A549 (cell line): Measurements from ENCODE around the gene IL36B. TPM values are rescaled to one million over a fixed set of nuclear protein-coding genes. Genes with fewer than 3 reads are reported as not detected.

Experiments used
- ATAC-seq, 2 experiments: fragments of 200-7000 bp in 1 of 2; fragments of >200 bp in 1 of 2; cut with Nextera tagmentation in 1 of 2; cut with Tn5 transposase in 1 of 2; 3 replicates each; pipeline versions ENCODE4 v1.8.0 to v1.9.1; 2018 to 2020; ENCODE audit warnings: mild to moderate bottlenecking in 1 of 2, moderate library complexity in 1 of 2
- CTCF ChIA-PET: fragments of 300-600 bp; sonication (Branson Sonifier 250); formaldehyde crosslinking; extraction: SDS; loops from one replicate; lab custom pipeline; 2021; ENCODE audit warnings: antibody characterized with exemption, inconsistent platforms; lab: Yijun Ruan, JAX
- POLR2A ChIA-PET: fragments of 350-600 bp; formaldehyde crosslinking; extraction: SDS; loops from one replicate; lab custom pipeline; 2021; ENCODE audit warnings: antibody characterized with exemption, inconsistent platforms; lab: Yijun Ruan, JAX
- DNase-seq, 2 experiments: peaks; one replicate each; pipeline versions ENCODE4 v3.0.0 to v3.0.0-alpha.2; 2011 to 2016; ENCODE audit warnings: low read depth in 1 of 2, low spot score in 1 of 2
- FAIRE-seq: peaks from 2 replicates; lab custom pipeline; 2011; peaks lifted over from hg19 to GRCh38; lab: Jason Lieb, UNC
- H3K27ac ChIP-seq, 2 experiments: fragments of >200 bp; sonication (Bioruptor Twin); formaldehyde crosslinking; 3 replicates each; pipeline ENCODE4 v1.5.1; 2016 to 2017
- H3K4me1 ChIP-seq: fragments of >200 bp; sonication (Bioruptor Twin); formaldehyde crosslinking; 3 replicates; pipeline ENCODE4 v1.6.1; 2016
- H3K4me2 ChIP-seq: fragments of >200 bp; sonication (Bioruptor Twin); formaldehyde crosslinking; 3 replicates; pipeline ENCODE4 v1.6.1; 2016
- H3K4me3 ChIP-seq: fragments of >200 bp; sonication (Bioruptor Twin); formaldehyde crosslinking; 3 replicates; pipeline ENCODE4 v1.5.1; 2016
- H3K9me3 ChIP-seq: fragments of >200 bp; sonication (Bioruptor Twin); formaldehyde crosslinking; 3 replicates; pipeline ENCODE4 v1.6.1; 2016
- CHD2 ChIP-seq: fragments of 150-350 bp; IDR thresholded peaks from 2 replicates; pipeline ENCODE4 v1.6.1; 2014; ENCODE audit warnings: low read length; ENCODE audit not compliant: partially characterized antibody
- EP300 ChIP-seq, 2 experiments: fragments of >200 bp; sonication (Bioruptor Twin); formaldehyde crosslinking; IDR thresholded peaks; 2 replicates in 1 of 2; 3 replicates in 1 of 2; pipeline ENCODE4 v1.6.1; 2016 to 2017
- FOSB ChIP-seq: fragments of 250-450 bp; sonication (Bioruptor Pico); IDR thresholded peaks from 2 replicates; pipeline ENCODE4 v1.5.0; 2020; ENCODE audit warnings: mild to moderate bottlenecking, moderate library complexity
- FOSL2 ChIP-seq, 2 experiments: fragments of 450-650 bp in 1 of 2; fragments of >200 bp in 1 of 2; sonication (Bioruptor Twin) in 1 of 2; formaldehyde crosslinking; IDR thresholded peaks; 2 replicates each; pipeline versions ENCODE4 v1.5.0 to v1.6.1; 2016 to 2020; ENCODE audit warnings: mild to moderate bottlenecking in 1 of 2, moderate library complexity in 1 of 2
- FOXS1 ChIP-seq: fragments of 250-450 bp; sonication (Bioruptor Pico); IDR thresholded peaks from 2 replicates; pipeline ENCODE4 v1.5.0; 2020; ENCODE audit warnings: mild to moderate bottlenecking, moderate library complexity
- GATA3 ChIP-seq: IDR thresholded peaks from 2 replicates; pipeline ENCODE4 v1.6.1; 2012; ENCODE audit warnings: borderline replicate concordance
- HES2 ChIP-seq: fragments of >200 bp; sonication (Bioruptor Twin); formaldehyde crosslinking; IDR thresholded peaks from 2 replicates; pipeline ENCODE4 v1.6.1; 2016
- HOXA7 ChIP-seq: fragments of 250-450 bp; sonication (Bioruptor Pico); IDR thresholded peaks from 2 replicates; pipeline ENCODE4 v1.5.0; 2020; ENCODE audit warnings: mild to moderate bottlenecking, moderate library complexity
- HOXB5 ChIP-seq: fragments of 250-450 bp; sonication (Bioruptor Pico); IDR thresholded peaks from 2 replicates; pipeline ENCODE4 v1.5.0; 2020; ENCODE audit warnings: mild to moderate bottlenecking, moderate library complexity
- JUN ChIP-seq, 2 experiments: fragments of >200 bp; sonication (Bioruptor Twin); formaldehyde crosslinking; IDR thresholded peaks; 2 replicates in 1 of 2; 3 replicates in 1 of 2; pipeline ENCODE4 v1.6.1; 2016 to 2017
- MAZ ChIP-seq: fragments of 150-350 bp; IDR thresholded peaks from 2 replicates; pipeline ENCODE4 v1.6.1; 2014; ENCODE audit warnings: antibody characterized with exemption, low read depth, low read length, borderline replicate concordance
- RAD21 ChIP-seq, 2 experiments: fragments of >200 bp in 1 of 2; sonication (Bioruptor Twin) in 1 of 2; formaldehyde crosslinking in 1 of 2; IDR thresholded peaks in 1 of 2; conservative IDR thresholded peaks in 1 of 2; 2 replicates in 1 of 2; 3 replicates in 1 of 2; pipeline ENCODE4 v1.6.1; 2012 to 2018; ENCODE audit warnings: inconsistent platforms in 1 of 2
- RNF2 ChIP-seq: fragments of 200-600 bp; sonication (generic); IDR thresholded peaks from 2 replicates; pipeline ENCODE4 v1.6.1; 2016; ENCODE audit warnings: low read depth, mild to moderate bottlenecking, antibody characterized with exemption, moderate library complexity, borderline replicate concordance
- TP53 ChIP-seq: fragments of 250-450 bp; sonication (Bioruptor Pico); IDR thresholded peaks from 2 replicates; pipeline ENCODE4 v1.5.0; 2021; ENCODE audit warnings: mild to moderate bottlenecking, moderate library complexity
- WGBS: methylation state at CpG from one replicate; pipeline ENCODE4 v1.1.6; 2017; ENCODE audit errors: missing lambda C conversion rate; 5-methylcytosine and 5-hydroxymethylcytosine counted together
- polyA plus RNA-seq, 4 experiments: library from polyadenylated mRNA; depleted of rRNA in 3 of 4; stranded (reverse); fragments of >200 nt; fragmentation: RNase III in 1 of 4; extraction: RNeasy Plus Mini Kit Qiagen cat#74134 plus additional on column Dnase treatment in 1 of 4; gene quantifications; 2 replicates in 3 of 4; 3 replicates in 1 of 4; pipeline ENCODE4 v1.2.3, GENCODE V29; 2011 to 2017
- TF ChIP-seq, protein P1 (sequence below): fragments of 250-450 bp; sonication (Bioruptor Pico); IDR thresholded peaks from 2 replicates; pipeline ENCODE4 v1.5.0; 2020; ENCODE audit warnings: low read depth, mild to moderate bottlenecking, moderate library complexity
- TF ChIP-seq, protein P2 (sequence below): fragments of >200 bp; sonication (Bioruptor Twin); formaldehyde crosslinking; IDR thresholded peaks from 3 replicates; pipeline ENCODE4 v1.6.1; 2016

IL36B gene
- polyA plus RNA-seq, 2 of the 4 experiments (the other 2 are of a cell fraction) = not detected

GRCh38 chr2:113053666-113054065, 999 bp upstream of the IL36B start:
- H3K9me3 ChIP-seq = peaks cover 22% of the 10 kb centered on the region
- ATAC-seq (no peak), FAIRE-seq (no peak), DNase-seq (no peak)
- H3K4me3 ChIP-seq = no peak overlapping the region
- POLR2A ChIA-PET = no interaction called here
- TF ChIP-seq EP300 (IDR thresholded peaks at IDR 0.05) (no peak), JUN (IDR thresholded peaks at IDR 0.05) (no peak), FOSB (CRISPR knock-in tag) (no peak), CHD2 (no peak), HES2 (no peak), RNF2 (no peak), GATA3 (no peak), TP53 (CRISPR knock-in tag) (no peak), FOXS1 (CRISPR knock-in tag) (no peak), HOXA7 (CRISPR knock-in tag) (no peak), HOXB5 (CRISPR knock-in tag) (no peak)
- TF ChIP-seq, protein P1, sequence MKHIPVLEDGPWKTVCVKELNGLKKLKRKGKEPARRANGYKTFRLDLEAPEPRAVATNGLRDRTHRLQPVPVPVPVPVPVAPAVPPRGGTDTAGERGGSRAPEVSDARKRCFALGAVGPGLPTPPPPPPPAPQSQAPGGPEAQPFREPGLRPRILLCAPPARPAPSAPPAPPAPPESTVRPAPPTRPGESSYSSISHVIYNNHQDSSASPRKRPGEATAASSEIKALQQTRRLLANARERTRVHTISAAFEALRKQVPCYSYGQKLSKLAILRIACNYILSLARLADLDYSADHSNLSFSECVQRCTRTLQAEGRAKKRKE (CRISPR knock-in tag) = no peak
- no peaks in the 10 kb centered on the region for H3K4me1 ChIP-seq
- CTCF ChIA-PET = no interaction called here
- no peak overlapping the region for H3K4me2 ChIP-seq
- no peak overlapping the region for H3K27ac ChIP-seq
- WGBS = 8% methylated on average over 3 of the region's 3 CpGs

GRCh38 chr2:113050921-113051895, 1.5 kb downstream of the IL36B start:
- CTCF ChIA-PET = interaction anchor here (0.8 to 1.7 kb wide), 4 partner anchors 25 to 339 kb away, joined by 3 to 4 read pairs (median 4); no protein-coding TSS in a partner anchor
- 79% methylated on average over 36 of the region's 38 CpGs for WGBS

DNA sequence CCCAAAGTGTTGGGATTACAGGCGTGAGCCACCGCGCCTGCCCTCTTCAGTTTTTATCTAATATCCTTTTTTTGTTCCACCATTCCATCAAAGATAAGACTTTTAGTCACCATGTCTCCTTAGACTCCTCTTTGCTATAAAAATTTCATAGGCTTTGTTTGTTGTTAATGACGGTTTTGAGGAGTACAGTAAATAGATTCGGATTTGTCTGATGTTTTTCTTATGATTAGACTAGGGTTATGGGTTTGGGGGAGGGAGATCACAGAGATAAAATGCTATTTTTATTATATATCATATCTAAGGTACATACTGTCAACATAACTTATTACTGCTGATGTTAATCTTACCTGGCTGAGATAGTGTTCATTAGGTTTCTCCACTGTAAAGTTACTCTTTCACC, 6.2 kb downstream of the IL36B start:
- Histone ChIP-seq H3K4me2 (no peak overlapping the region), H3K27ac (no peak overlapping the region), H3K4me3 (no peak overlapping the region), H3K9me3 (peaks cover 3% of the 10 kb centered on the region; the same call in 1 of the 3 replicates), H3K4me1 (no peaks in the 10 kb centered on the region)
- FAIRE-seq = no peak
- ChIA-PET CTCF (no interaction called here), POLR2A (no interaction called here)
- DNase-seq = no peak
- no peak for ATAC-seq
- WGBS = 51% methylated on average over 5 of the region's 5 CpGs
- TF ChIP-seq, protein P2, sequence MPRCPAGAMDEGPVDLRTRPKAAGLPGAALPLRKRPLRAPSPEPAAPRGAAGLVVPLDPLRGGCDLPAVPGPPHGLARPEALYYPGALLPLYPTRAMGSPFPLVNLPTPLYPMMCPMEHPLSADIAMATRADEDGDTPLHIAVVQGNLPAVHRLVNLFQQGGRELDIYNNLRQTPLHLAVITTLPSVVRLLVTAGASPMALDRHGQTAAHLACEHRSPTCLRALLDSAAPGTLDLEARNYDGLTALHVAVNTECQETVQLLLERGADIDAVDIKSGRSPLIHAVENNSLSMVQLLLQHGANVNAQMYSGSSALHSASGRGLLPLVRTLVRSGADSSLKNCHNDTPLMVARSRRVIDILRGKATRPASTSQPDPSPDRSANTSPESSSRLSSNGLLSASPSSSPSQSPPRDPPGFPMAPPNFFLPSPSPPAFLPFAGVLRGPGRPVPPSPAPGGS = no peak
- no peak for TF ChIP-seq MAZ
- TF ChIP-seq CHD2 = no peak

More at GRCh38 chr2:113050921-113051895, 1.5 kb downstream of the IL36B start:
- POLR2A ChIA-PET = no interaction called here
- ATAC-seq = no peak; a peak in 1 of 6 replicates
- TF ChIP-seq RAD21 (conservative IDR thresholded peaks at IDR 0.05 in 1 of 2, IDR thresholded peaks at IDR 0.05 in 1 of 2) = 0 out of 5 replicates have a peak, but pooled peaks of 1 of the 2 experiments have one; percentile 5
- no peak for TF ChIP-seq FOSL2 (IDR thresholded peaks at IDR 0.05)
- TF ChIP-seq FOSL2 (CRISPR knock-in tag; IDR thresholded peaks at IDR 0.05) = no peak
- DNase-seq = no peak
- Histone ChIP-seq H3K9me3 (peaks cover 19% of the 10 kb centered on the region), H3K4me3 (no peak overlapping the region), H3K27ac (no peak overlapping the region), H3K4me2 (no peak overlapping the region), H3K4me1 (no peaks in the 10 kb centered on the region)
- FAIRE-seq = no peak
